CD4-positive, alpha-beta T cell treated with Interferon gamma for 1 hour (primary cell): ENCODE data around the gene DHRS4L2.
"Not testable (repeated sequence)": the region's sequence is repeated elsewhere in the genome, so short reads cannot be mapped to it uniquely, and the experiment has no call there.

Experiments used
- DNase-seq: peaks from one replicate; pipeline ENCODE4 v3.0.0-alpha.2; 2020

Gene DHRS4L2

GRCh38 chr14:23988607-23989363 lies at the start of gene DHRS4L2:
TSS of gene DHRS4L2 (plus strand) at chr14:23988929. CDS start at chr14:23988948, 19 bp downstream.
- peak; percentile 65 for DNase-seq

GRCh38 chr14:23939607-23940326 lies 49.0 kb upstream of the DHRS4L2 start:
- DNase-seq = no peak

GRCh38 chr14:23941230-23941629 lies 47.5 kb upstream of the DHRS4L2 start:
- DNase-seq = no peak

- no peak for DNase-seq
These were observed 47.1 kb upstream of the DHRS4L2 start for GRCh38 chr14:23941669-23942068.

GRCh38 chr14:23942587-23942986 lies 46.1 kb upstream of the DHRS4L2 start:
- DNase-seq = no peak

GRCh38 chr14:23949069-23949468 lies 39.7 kb upstream of the DHRS4L2 start:
- not testable (repeated sequence) for DNase-seq

GRCh38 chr14:23950411-23951135 lies 38.2 kb upstream of the DHRS4L2 start:
- DNase-seq = no peak

GRCh38 chr14:23951136-23951466 lies 37.6 kb upstream of the DHRS4L2 start:
- DNase-seq = not testable (repeated sequence)

- DNase-seq = no peak
These were observed 37.0 kb upstream of the DHRS4L2 start for GRCh38 chr14:23951590-23952201.

- DNase-seq = not testable (repeated sequence)
These were observed 35.6 kb upstream of the DHRS4L2 start for GRCh38 chr14:23953116-23953463.

GRCh38 chr14:23953464-23954278 lies 35.1 kb upstream of the DHRS4L2 start, which contains the start of gene DHRS4:
TSS of gene DHRS4 (plus strand) at chr14:23953770. CDS start at chr14:23953789, 19 bp downstream.
- peak; percentile 80 for DNase-seq

GRCh38 chr14:23954279-23954614 lies 34.5 kb upstream of the DHRS4L2 start:
- DNase-seq = not testable (repeated sequence)

- DNase-seq = not testable (repeated sequence)
These were observed 33.8 kb upstream of the DHRS4L2 start for GRCh38 chr14:23954965-23955364.

- DNase-seq = not testable (repeated sequence)
These were observed 32.9 kb upstream of the DHRS4L2 start for GRCh38 chr14:23955811-23956210.

- DNase-seq = not testable (repeated sequence)
These were observed 30.7 kb upstream of the DHRS4L2 start for GRCh38 chr14:23957913-23958569.

GRCh38 chr14:23960899-23961298 lies 27.8 kb upstream of the DHRS4L2 start:
- DNase-seq = not testable (repeated sequence)

GRCh38 chr14:23961704-23962103 lies 27.0 kb upstream of the DHRS4L2 start:
- DNase-seq = not testable (repeated sequence)

- not testable (repeated sequence) for DNase-seq
These were observed 19.6 kb upstream of the DHRS4L2 start for GRCh38 chr14:23969130-23969480.

GRCh38 chr14:23969481-23970282 lies 19.0 kb upstream of the DHRS4L2 start:
- DNase-seq = peak; percentile 37

- not testable (repeated sequence) for DNase-seq
These were observed 18.5 kb upstream of the DHRS4L2 start for GRCh38 chr14:23970283-23970659.

GRCh38 chr14:23973178-23973577 lies 15.6 kb upstream of the DHRS4L2 start:
- not testable (repeated sequence) for DNase-seq
